ENCODE data around the gene GAS7.

GAS7 gene

GRCh38 chr17:10082795-10083194, 115.6 kb downstream of the GAS7 start:
- Histone ChIP-seq H3K27ac (no peak overlapping the region), H3K4me3 (ENCODE audit: low read depth, low read length) (no peak overlapping the region), H3K27me3 (replicated peaks) (no peaks in the 10 kb centered on the region), H3K36me3 (replicated peaks) (no peaks in the 10 kb centered on the region)
- no peak for TF ChIP-seq CTCF (IDR thresholded peaks at IDR 0.05; ENCODE audit: low read depth, low read length, missing control alignments)
- in situ Hi-C loops (cut with HindIII; ENCODE audit: low pct_ligation_motif_present, low sequenced_read_pairs), result no loop called here
- no peak for DNase-seq

- Histone ChIP-seq H3K27me3 (replicated peaks) (no peaks in the 10 kb centered on the region), H3K27ac (no peak overlapping the region), H3K4me3 (ENCODE audit: low read depth, low read length) (no peak overlapping the region), H3K36me3 (replicated peaks) (no peaks in the 10 kb centered on the region)
- DNase-seq, result no peak
- TF ChIP-seq CTCF (IDR thresholded peaks at IDR 0.05; ENCODE audit: low read depth, low read length, missing control alignments), result no peak
- in situ Hi-C loops (cut with HindIII; ENCODE audit: low pct_ligation_motif_present, low sequenced_read_pairs), result no loop called here
Observed at GRCh38 chr17:10081571-10082169, 116.7 kb downstream of the GAS7 start.

GRCh38 chr17:10077561-10078299, 120.7 kb downstream of the GAS7 start:
- no peaks in the 10 kb centered on the region for H3K36me3 ChIP-seq (replicated peaks)
- in situ Hi-C loops (cut with HindIII; ENCODE audit: low pct_ligation_motif_present, low sequenced_read_pairs), result no loop called here
- no peak overlapping the region for H3K27ac ChIP-seq
- TF ChIP-seq CTCF (IDR thresholded peaks at IDR 0.05; ENCODE audit: low read depth, low read length, missing control alignments), result no peak
- DNase-seq, result no peak
- H3K4me3 ChIP-seq (ENCODE audit: low read depth, low read length), result no peak overlapping the region
- no peaks in the 10 kb centered on the region for H3K27me3 ChIP-seq (replicated peaks)

- Histone ChIP-seq H3K4me3 (ENCODE audit: low read depth, low read length) (no peak overlapping the region), H3K27me3 (replicated peaks) (no peaks in the 10 kb centered on the region), H3K36me3 (replicated peaks) (no peaks in the 10 kb centered on the region), H3K27ac (no peak overlapping the region)
- in situ Hi-C loops (cut with HindIII; ENCODE audit: low pct_ligation_motif_present, low sequenced_read_pairs), result no loop called here
- no peak for DNase-seq
- TF ChIP-seq CTCF (IDR thresholded peaks at IDR 0.05; ENCODE audit: low read depth, low read length, missing control alignments), result no peak
Observed at GRCh38 chr17:10075919-10076318, 122.5 kb downstream of the GAS7 start.

GRCh38 chr17:10073941-10074340, 124.5 kb downstream of the GAS7 start:
- no peak for TF ChIP-seq CTCF (IDR thresholded peaks at IDR 0.05; ENCODE audit: low read depth, low read length, missing control alignments)

More at GRCh38 chr17:10073941-10074340, 124.5 kb downstream of the GAS7 start:
- no peak overlapping the region for H3K4me3 ChIP-seq (ENCODE audit: low read depth, low read length)
- DNase-seq, result no peak
- H3K27me3 ChIP-seq (replicated peaks), result no peaks in the 10 kb centered on the region
- H3K36me3 ChIP-seq (replicated peaks), result no peaks in the 10 kb centered on the region
- in situ Hi-C loops (cut with HindIII; ENCODE audit: low pct_ligation_motif_present, low sequenced_read_pairs), result no loop called here
- no peak overlapping the region for H3K27ac ChIP-seq

All from brain microvascular endothelial cell (primary cell).